Placental pericyte (primary cell): ENCODE data around the gene PCDHGB2. TPM values are rescaled to one million over a fixed set of nuclear protein-coding genes. Genes with fewer than 3 reads are reported as not detected.

ENCODE experiments used
- total RNA-seq: library from RNA; depleted of rRNA; stranded (reverse); fragments of >200 nt; gene quantifications from 2 replicates; pipeline ENCODE4 v1.2.3, GENCODE V29; 2012

PCDHGB2 gene
- total RNA-seq: 2.2 and 3.1 TPM in 2 replicates

GRCh38 chr5:141359790-141360426 is at the start of gene PCDHGB2:
TSS of gene PCDHGB2 (plus strand) at chr5:141359994. CDS start at chr5:141360136, 142 bp downstream.

GRCh38 chr5:141320225-141321169 is 39.3 kb upstream of the PCDHGB2 start, which contains the start of gene TAF7:
TSS of gene TAF7 (minus strand) at chr5:141320784. CDS start at chr5:141320044, 740 bp downstream.

GRCh38 chr5:141330299-141331080 is 29.3 kb upstream of the PCDHGB2 start, which contains the start of gene PCDHGA1:
TSS of gene PCDHGA1 (plus strand) at chr5:141330514.

GRCh38 chr5:141338538-141339306 is 21.1 kb upstream of the PCDHGB2 start, which contains the start of gene PCDHGA2:
TSS of gene PCDHGA2 (plus strand) at chr5:141338760.

GRCh38 chr5:141343242-141343952 is 16.4 kb upstream of the PCDHGB2 start, which contains the start of gene PCDHGA3:
TSS of gene PCDHGA3 (plus strand) at chr5:141343829. CDS start at chr5:141344034, 205 bp downstream.

GRCh38 chr5:141349917-141350619 is 9.7 kb upstream of the PCDHGB2 start, which contains the start of gene PCDHGB1:
TSS of gene PCDHGB1 (plus strand) at chr5:141350099. CDS start at chr5:141350261, 162 bp downstream.

GRCh38 chr5:141354900-141355469 is 4.8 kb upstream of the PCDHGB2 start, which contains the start of gene PCDHGA4:
TSS of gene PCDHGA4 (plus strand) at chr5:141355021. CDS start at chr5:141355108, 87 bp downstream.

GRCh38 chr5:141363952-141364660 is 4.3 kb downstream of the PCDHGB2 start, which contains the start of gene PCDHGA5:
TSS of gene PCDHGA5 (plus strand) at chr5:141364162. CDS start at chr5:141364331, 169 bp downstream.

GRCh38 chr5:141369994-141370848 is 10.4 kb downstream of the PCDHGB2 start, which contains the start of gene PCDHGB3:
TSS of gene PCDHGB3 (plus strand) at chr5:141370242. CDS start at chr5:141370395, 153 bp downstream.

GRCh38 chr5:141373673-141374317 is 14.0 kb downstream of the PCDHGB2 start, which contains the start of gene PCDHGA6:
TSS of gene PCDHGA6 (plus strand) at chr5:141373891. CDS start at chr5:141374084, 193 bp downstream.

GRCh38 chr5:141382469-141383294 is 22.9 kb downstream of the PCDHGB2 start, which contains the start of gene PCDHGA7:
TSS of gene PCDHGA7 (plus strand) at chr5:141382742. CDS start at chr5:141382900, 158 bp downstream.

GRCh38 chr5:141387557-141388311 is 27.9 kb downstream of the PCDHGB2 start, which contains the start of gene PCDHGB4:
TSS of gene PCDHGB4 (plus strand) at chr5:141387698. CDS start at chr5:141387885, 187 bp downstream.

GRCh38 chr5:141392429-141393198 is 32.8 kb downstream of the PCDHGB2 start, which contains the start of gene PCDHGA8:
TSS of gene PCDHGA8 (plus strand) at chr5:141392633. CDS start at chr5:141392814, 181 bp downstream.

